Prostate gland (tissue), 2 donors: ENCODE results near the gene RNF208. TPM values are rescaled to one million over a fixed set of nuclear protein-coding genes. Genes with fewer than 3 reads are reported as not detected.

Experiments used
- DNase-seq: peaks from one replicate; pipeline ENCODE4 v3.0.0-alpha.2; 2019; ENCODE audit warnings: low spot score
- H3K27ac ChIP-seq, 2 donors: fragments of 200-600 bp; sonication (generic); 2 replicates each; pipeline ENCODE4 v1.5.1; 2017 to 2019
- H3K27me3 ChIP-seq: fragments of 200-600 bp; sonication (generic); replicated peaks from 2 replicates; pipeline ENCODE4 v1.5.1; 2019; ENCODE audit not compliant: insufficient read depth
- H3K36me3 ChIP-seq, 2 donors: fragments of 200-600 bp; sonication (generic); 1 replicate in 1 of 2; 2 replicates in 1 of 2; pipeline versions ENCODE4 v1.5.1 to v1.8.1; 2017 to 2019
- H3K4me1 ChIP-seq: fragments of 200-600 bp; sonication (generic); replicated peaks from 2 replicates; pipeline ENCODE4 v1.5.1; 2019
- H3K4me3 ChIP-seq, 2 donors: fragments of 200-600 bp; sonication (generic); 2 replicates each; pipeline ENCODE4 v1.5.1; 2017 to 2019
- H3K9me3 ChIP-seq: fragments of 200-600 bp; sonication (generic); 2 replicates; pipeline ENCODE4 v1.5.1; 2017
- CTCF ChIP-seq, 4 experiments: fragments of 200-600 bp in 2 of 4; fragments of 450-650 bp in 2 of 4; sonication (generic) in 2 of 4; IDR thresholded peaks; 1 replicate in 3 of 4; 2 replicates in 1 of 4; pipeline ENCODE4 v1.5.1; 2016 to 2019; ENCODE audit warnings: antibody characterized with exemption in 4 of 4, mild to moderate bottlenecking in 2 of 4, moderate library complexity in 2 of 4
- POLR2A ChIP-seq: fragments of 450-650 bp; IDR thresholded peaks from one replicate; pipeline ENCODE4 v1.6.1; 2016; ENCODE audit warnings: antibody characterized with exemption, mild to moderate bottlenecking
- POLR2AphosphoS5 ChIP-seq: sonication (generic); formaldehyde crosslinking; IDR thresholded peaks from one replicate; pipeline ENCODE4 v1.6.1; 2017; ENCODE audit warnings: antibody characterized with exemption
- WGBS: methylation state at CpG from one replicate; pipeline ENCODE4 v1.1.5; 2018; 5-methylcytosine and 5-hydroxymethylcytosine counted together
- intact Hi-C: fragments of 100-400 bp; cut with DNase I; formaldehyde crosslinking; loops from one replicate; pipeline ENCODE4 v1.14.2; 2022
- total RNA-seq, 2 donors: library from RNA; depleted of rRNA; stranded (reverse); fragments of >200 nt; gene quantifications; one replicate each; pipeline ENCODE4 v1.1.0, GENCODE V29; 2016

The RNF208 gene
- total RNA-seq, 2 donors from 2014 or later = 3.8 to 6.2 TPM

GRCh38 chr9:137173796-137174664, 48.0 kb downstream of the RNF208 start:
- Histone ChIP-seq H3K27me3 (no peaks in the 10 kb centered on the region), H3K27ac (peak overlapping the region; percentile 69 to 79), H3K36me3 (no peaks in the 10 kb centered on the region), H3K4me3 (no peak overlapping the region), H3K9me3 (no peaks in the 10 kb centered on the region), H3K4me1 (peaks cover 45% of the 10 kb centered on the region)
- intact Hi-C loops = no loop called here
- WGBS = 82% methylated on average over 45 of the region's 45 CpGs
- DNase-seq = no peak
- no peak for TF ChIP-seq POLR2AphosphoS5

GRCh38 chr9:137172901-137173795, 48.9 kb downstream of the RNF208 start:
- no peak overlapping the region for H3K4me3 ChIP-seq
- H3K27me3 ChIP-seq = no peaks in the 10 kb centered on the region
- DNase-seq = peak; percentile 90
- H3K36me3 ChIP-seq = no peaks in the 10 kb centered on the region
- no peaks in the 10 kb centered on the region for H3K9me3 ChIP-seq
- WGBS = 34% methylated on average over 21 of the region's 21 CpGs
- TF ChIP-seq POLR2AphosphoS5 (peak; percentile 74), POLR2A (no peak)
- intact Hi-C loops = no loop called here
- peak overlapping the region; percentile 69 to 79 for H3K27ac ChIP-seq
- peaks cover 45% of the 10 kb centered on the region for H3K4me1 ChIP-seq

- TF ChIP-seq CTCF (IDR thresholded peaks at IDR 0.05) (no peak), POLR2A (no peak), POLR2AphosphoS5 (no peak)
- no peaks in the 10 kb centered on the region for H3K27me3 ChIP-seq
- no peaks in the 10 kb centered on the region for H3K9me3 ChIP-seq
- H3K36me3 ChIP-seq = no peaks in the 10 kb centered on the region
- H3K4me1 ChIP-seq = peaks cover 45% of the 10 kb centered on the region
- no peak overlapping the region for H3K4me3 ChIP-seq
- H3K27ac ChIP-seq = peak overlapping the region; percentile 69 to 79
- no peak for DNase-seq
- 82% methylated on average over 22 of the region's 22 CpGs for WGBS
- intact Hi-C loops = no loop called here
Measured at GRCh38 chr9:137171149-137171900, 50.7 kb downstream of the RNF208 start.

- intact Hi-C loops = no loop called here
- no peaks in the 10 kb centered on the region for H3K9me3 ChIP-seq
- TF ChIP-seq CTCF (IDR thresholded peaks at IDR 0.05) = no peak
- no peak for TF ChIP-seq POLR2A
- no peak for TF ChIP-seq POLR2AphosphoS5
- no peaks in the 10 kb centered on the region for H3K27me3 ChIP-seq
- H3K27ac ChIP-seq = peak overlapping the region; percentile 69 to 79
- H3K36me3 ChIP-seq = no peaks in the 10 kb centered on the region
- H3K4me3 ChIP-seq = no peak overlapping the region
- peaks cover 45% of the 10 kb centered on the region for H3K4me1 ChIP-seq
- DNase-seq = no peak
- WGBS = 50% methylated on average over 13 of the region's 14 CpGs
Measured at GRCh38 chr9:137170486-137171148, 51.4 kb downstream of the RNF208 start.

Other genes with a start within 250 kb of the RNF208 start
- 1,000 to 10,000 TPM in 1 of 2 donors, 10 to 100 TPM in 1; 59.4 to 5,242 TPM for gene PTGDS, start 244.7 kb downstream of the RNF208 start, total RNA-seq
- gene LCNL1, start 239.2 kb downstream of the RNF208 start, total RNA-seq = 10 to 100 TPM in 1 of 2 donors, under 1 TPM in 1; 0.41 to 22.5 TPM
- 10 to 100 TPM; 61.6 to 71.8 TPM for gene PAXX, start 229.8 kb downstream of the RNF208 start, total RNA-seq
- gene CLIC3, start 225.7 kb downstream of the RNF208 start, total RNA-seq = 1 to 10 TPM; 4.2 to 6.7 TPM
- 10 to 100 TPM; 27.4 to 79.1 TPM for gene ABCA2, start 194.0 kb downstream of the RNF208 start, total RNA-seq
- gene FUT7, start 190.2 kb downstream of the RNF208 start, total RNA-seq = under 1 TPM in 1 of 2 donors, not detected in 1; 0.57 TPM
- 100 to 1,000 TPM; 384 to 427 TPM for gene NPDC1, start 176.1 kb downstream of the RNF208 start, total RNA-seq
- 10 to 100 TPM in 1 of 2 donors, 1 to 10 TPM in 1; 9.8 to 10.9 TPM for gene ENTPD2, start 168.2 kb downstream of the RNF208 start, total RNA-seq
- 10 to 100 TPM in 1 of 2 donors, 1 to 10 TPM in 1; 7.2 to 17.2 TPM for gene SAPCD2, start 151.7 kb downstream of the RNF208 start, total RNA-seq
- 10 to 100 TPM in 1 of 2 donors, 1 to 10 TPM in 1; 8.2 to 19.9 TPM for gene UAP1L1, start 144.7 kb downstream of the RNF208 start, total RNA-seq
- gene MAN1B1, start 135.3 kb downstream of the RNF208 start, total RNA-seq = 100 to 1,000 TPM in 1 of 2 donors, 10 to 100 TPM in 1; 67.4 to 107 TPM
- 100 to 1,000 TPM; 147 to 235 TPM for gene DPP7, start 107.5 kb downstream of the RNF208 start, total RNA-seq
- 1 to 10 TPM in 1 of 2 donors, under 1 TPM in 1; 0.59 to 1.8 TPM for gene GRIN1, start 83.1 kb downstream of the RNF208 start, total RNA-seq
- gene LRRC26, start 52.2 kb downstream of the RNF208 start, total RNA-seq = 100 to 1,000 TPM; 183 to 582 TPM
- 1 to 10 TPM in 1 of 2 donors, not detected in 1; 3.1 TPM for gene TMEM210, start 50.2 kb downstream of the RNF208 start, total RNA-seq
- gene ANAPC2, start 33.7 kb downstream of the RNF208 start, total RNA-seq = 10 to 100 TPM; 32.5 to 64.5 TPM
- 100 to 1,000 TPM; 114 to 124 TPM for gene SSNA1, start 33.6 kb downstream of the RNF208 start, total RNA-seq
- 10 to 100 TPM; 26.1 to 30.4 TPM for gene TPRN, start 21.5 kb downstream of the RNF208 start, total RNA-seq
- gene TMEM203, start 16.6 kb downstream of the RNF208 start, total RNA-seq = 10 to 100 TPM; 35.3 to 47.8 TPM
- 10 to 100 TPM; 18.5 to 31.9 TPM for gene NDOR1, start 16.5 kb downstream of the RNF208 start, total RNA-seq
- 1 to 10 TPM; 2.7 to 4.9 TPM for gene CYSRT1, start 2.9 kb upstream of the RNF208 start, total RNA-seq
- gene RNF224, start 5.3 kb upstream of the RNF208 start, total RNA-seq = not detected
- under 1 TPM in 1 of 2 donors, not detected in 1; 0.57 TPM for gene SLC34A3, start 8.7 kb upstream of the RNF208 start, total RNA-seq
- gene TUBB4B, start 19.0 kb upstream of the RNF208 start, total RNA-seq = 100 to 1,000 TPM; 279 to 484 TPM
- gene STPG3, start 29.0 kb upstream of the RNF208 start, total RNA-seq = 1 to 10 TPM in 1 of 2 donors, not detected in 1; 4.2 TPM
- 10 to 100 TPM; 44.9 to 82.1 TPM for gene NELFB, start 33.1 kb upstream of the RNF208 start, total RNA-seq
- 1 to 10 TPM; 1.6 to 7.3 TPM for gene TOR4A, start 55.5 kb upstream of the RNF208 start, total RNA-seq
- gene NRARP, start 80.0 kb upstream of the RNF208 start, total RNA-seq = 10 to 100 TPM; 22.4 to 24.3 TPM
- 10 to 100 TPM; 32.6 to 44.8 TPM for gene EXD3, start 200.9 kb upstream of the RNF208 start, total RNA-seq
- 10 to 100 TPM in 1 of 2 donors, 1 to 10 TPM in 1; 7.5 to 17.1 TPM for gene NOXA1, start 201.2 kb upstream of the RNF208 start, total RNA-seq
- 1 to 10 TPM; 1.8 TPM for gene ENTPD8, start 219.1 kb upstream of the RNF208 start, total RNA-seq
- gene NSMF, start 237.1 kb upstream of the RNF208 start, total RNA-seq = 100 to 1,000 TPM in 1 of 2 donors, 10 to 100 TPM in 1; 42.4 to 128 TPM